Retinal pigment epithelial cell (primary cell): ENCODE data around the gene GSK3A.

Source experiments
- DNase-seq: peaks from one replicate; pipeline ENCODE4 v3.0.0-alpha.2; 2010; ENCODE audit warnings: low read depth
- H3K4me3 ChIP-seq: 2 replicates; pipeline ENCODE4 v1.5.1; 2011; ENCODE audit warnings: mild to moderate bottlenecking, low read length, control low read depth, moderate library complexity
- CTCF ChIP-seq: conservative IDR thresholded peaks from 2 replicates; pipeline ENCODE4 v1.5.1; 2011; ENCODE audit warnings: low read depth, low read length, control low read depth, inconsistent platforms

GSK3A gene

GRCh38 chr19:42242512-42243409, at the start of gene GSK3A:
Gene GSK3A (minus strand): TSS chr19:42242602. CDS start chr19:42242465, 137 bp downstream.
- DNase-seq = peak; percentile 99
- peak within 1 kb of the TSS; percentile 85 for H3K4me3 ChIP-seq
- no peak for TF ChIP-seq CTCF

GRCh38 chr19:42291435-42291810, 49.0 kb upstream of the GSK3A start:
- no peak for DNase-seq
- no peak overlapping the region for H3K4me3 ChIP-seq
- TF ChIP-seq CTCF = no peak

GRCh38 chr19:42290523-42291434, 48.4 kb upstream of the GSK3A start:
- no peak overlapping the region for H3K4me3 ChIP-seq
- DNase-seq = no peak
- peak; percentile 68 for TF ChIP-seq CTCF

- DNase-seq = no peak
These were observed 47.7 kb upstream of the GSK3A start for GRCh38 chr19:42290136-42290522.

GRCh38 chr19:42289556-42290041, 47.2 kb upstream of the GSK3A start:
- no peak overlapping the region for H3K4me3 ChIP-seq
- DNase-seq = no peak
- no peak for TF ChIP-seq CTCF

More at GRCh38 chr19:42290136-42290522, 47.7 kb upstream of the GSK3A start:
- no peak overlapping the region for H3K4me3 ChIP-seq
- TF ChIP-seq CTCF = no peak

GRCh38 chr19:42288881-42289555, 46.6 kb upstream of the GSK3A start:
- peak; percentile 9 for TF ChIP-seq CTCF
- H3K4me3 ChIP-seq = no peak overlapping the region
- DNase-seq = no peak
